T1000 (cell line): ENCODE data around the gene COL8A1.
"Not testable (repeated sequence)": the region's sequence is repeated elsewhere in the genome, so short reads cannot be mapped to it uniquely, and the experiment has no call there.

Source experiments
- DNase-seq: peaks from one replicate; lab custom pipeline; 2025; ENCODE audit warnings: mixed read lengths; lab: John Stamatoyannopoulos, UW

COL8A1 gene

DNA sequence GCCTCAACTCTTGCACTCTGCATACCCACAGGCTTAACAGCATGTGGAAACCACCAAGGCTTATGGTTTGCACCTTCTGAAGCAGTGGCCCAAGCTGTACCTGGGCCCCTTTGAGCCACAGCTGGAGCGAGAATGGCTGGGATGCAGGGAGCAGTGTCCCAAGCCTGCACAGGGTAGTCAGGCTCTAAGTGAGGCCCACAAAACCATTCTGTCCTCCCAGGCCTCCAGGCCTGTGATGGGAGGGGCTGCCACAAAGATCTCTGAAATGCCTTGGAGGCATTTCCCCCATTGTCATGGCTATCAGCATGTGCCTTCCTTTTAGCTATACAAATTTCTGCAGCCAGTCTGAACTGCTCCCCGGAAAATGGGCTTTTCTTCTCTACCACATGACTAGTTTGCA, 166.8 kb downstream of the COL8A1 start:
- no peak for DNase-seq

DNA sequence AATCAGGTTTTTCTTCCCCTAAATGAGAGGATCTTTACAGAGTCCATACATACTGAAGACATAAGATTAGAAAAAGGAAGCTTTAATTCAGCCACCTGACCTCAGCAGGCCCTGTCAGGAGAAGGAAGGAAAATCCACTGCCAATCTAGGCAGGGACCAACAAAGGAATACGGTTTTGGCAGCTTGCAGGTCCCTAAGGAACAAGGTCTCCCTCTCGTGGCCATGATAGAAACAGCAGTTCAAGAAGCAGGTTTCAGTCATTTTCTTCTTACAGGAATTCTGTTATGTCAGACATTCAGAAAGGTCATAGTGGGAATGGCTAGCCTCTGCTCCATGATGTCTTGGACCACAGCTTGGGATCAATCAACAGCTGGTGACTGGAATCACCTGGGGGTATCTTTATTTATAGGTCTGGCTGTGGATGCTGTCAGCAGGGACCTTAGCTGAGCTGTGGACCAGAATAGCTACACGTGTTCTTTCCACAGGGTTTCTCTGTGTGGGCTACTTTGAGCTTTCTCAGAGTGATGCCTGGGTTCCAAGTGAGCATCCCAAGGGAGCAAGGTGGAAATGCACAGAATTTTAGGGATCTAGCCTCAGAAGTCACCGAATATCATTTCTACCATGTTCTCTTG, 169.9 kb downstream of the COL8A1 start:
- peak; percentile 36 for DNase-seq

DNA sequence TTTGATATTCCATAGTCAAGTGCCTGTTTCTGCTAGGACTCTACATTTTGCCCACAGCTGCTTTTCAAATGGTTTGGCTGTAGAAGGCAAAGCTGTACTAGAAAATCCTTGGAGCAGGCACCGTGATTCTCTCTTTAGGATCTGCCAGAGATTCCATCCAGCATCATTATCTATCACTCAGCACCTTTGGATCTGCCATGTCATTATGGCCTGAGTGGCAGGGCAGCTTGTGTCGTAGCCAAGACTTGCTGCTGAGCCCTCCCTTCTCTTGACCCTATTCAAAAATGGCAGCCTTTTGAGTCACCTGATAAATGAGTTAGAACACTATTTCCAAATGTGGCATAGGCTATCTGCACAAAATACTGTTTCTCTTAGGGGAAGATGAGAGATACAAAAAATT, 171.2 kb downstream of the COL8A1 start:
- DNase-seq: no peak

DNA sequence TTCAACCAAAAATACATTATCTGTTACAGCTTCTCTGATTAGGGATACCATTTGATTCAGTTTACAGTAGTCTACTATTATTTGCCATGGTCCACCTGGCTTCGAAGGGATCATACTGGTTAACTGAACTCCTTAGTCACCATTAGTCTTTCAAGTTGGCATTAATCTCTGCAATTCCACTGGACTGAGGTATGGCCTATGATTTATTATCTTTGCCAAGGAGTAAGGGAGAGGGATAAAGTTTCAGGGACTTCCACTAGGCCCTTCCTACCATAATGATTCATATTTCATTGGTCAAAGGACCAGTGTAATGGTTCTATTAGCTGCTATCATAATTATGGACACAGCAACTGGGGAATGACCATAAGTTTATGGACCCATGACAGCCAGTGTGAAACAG, 172.0 kb downstream of the COL8A1 start:
- DNase-seq: no peak

DNA sequence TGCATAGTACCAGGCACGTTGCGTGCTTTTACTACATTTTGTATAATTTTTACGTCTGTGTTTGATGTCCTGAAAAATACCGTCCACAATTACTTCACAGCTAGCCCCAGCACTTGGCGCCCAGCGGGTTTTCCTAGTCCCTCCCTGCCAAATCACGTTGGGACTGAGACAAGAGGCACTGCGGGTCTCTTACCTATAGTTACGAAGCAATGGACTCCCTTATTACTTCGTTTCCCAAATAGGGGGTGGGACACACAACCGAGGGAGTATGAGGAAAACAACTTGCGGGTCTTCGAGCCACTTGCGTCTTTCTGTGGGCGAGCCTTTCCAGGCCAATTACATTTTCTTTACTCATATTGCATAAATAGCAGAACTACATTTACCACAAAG, 178.6 kb downstream of the COL8A1 start:
- DNase-seq: no peak

DNA sequence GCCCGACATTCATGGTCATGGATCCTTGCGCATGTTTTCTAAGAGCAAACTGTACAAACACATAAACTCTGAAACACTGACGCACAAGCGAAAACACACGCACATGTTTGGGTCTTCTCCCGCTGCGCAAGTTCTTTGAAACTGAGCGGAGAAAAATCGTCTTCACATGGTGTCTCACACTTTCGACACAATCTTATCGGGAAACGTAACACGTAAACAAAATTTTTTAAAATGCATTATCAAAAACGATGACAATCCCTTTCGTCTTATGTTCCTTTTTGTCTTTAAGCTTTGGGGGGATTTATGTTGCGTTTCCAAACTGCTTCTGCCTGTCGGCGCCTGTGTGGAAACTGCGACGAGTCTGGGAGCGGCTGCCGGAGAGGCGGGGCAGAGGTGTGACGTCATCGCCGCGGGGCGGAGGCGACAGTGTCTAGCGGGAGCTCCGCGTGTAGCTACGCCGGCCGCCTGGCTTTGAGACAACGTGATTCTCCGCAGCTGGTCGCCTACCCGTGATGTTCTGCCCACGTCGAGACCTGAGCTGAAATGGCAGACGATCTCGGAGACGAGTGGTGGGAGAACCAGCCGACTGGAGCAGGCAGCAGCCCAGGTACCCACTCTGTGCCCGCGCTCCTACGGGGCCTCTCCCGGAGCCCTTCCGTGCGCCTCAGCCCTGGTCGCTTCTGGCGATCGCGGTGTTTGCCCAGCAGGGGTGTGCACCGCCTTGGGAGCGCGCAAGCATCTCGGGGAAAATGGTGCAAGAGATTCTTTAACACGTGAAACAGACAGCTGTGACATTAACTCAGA, 179.2 kb downstream of the COL8A1 start, which contains the start of gene CMSS1:
CMSS1 (plus strand) TSS at position 426 of the 804 bp plus-strand sequence.
- peak; percentile 84 for DNase-seq

DNA sequence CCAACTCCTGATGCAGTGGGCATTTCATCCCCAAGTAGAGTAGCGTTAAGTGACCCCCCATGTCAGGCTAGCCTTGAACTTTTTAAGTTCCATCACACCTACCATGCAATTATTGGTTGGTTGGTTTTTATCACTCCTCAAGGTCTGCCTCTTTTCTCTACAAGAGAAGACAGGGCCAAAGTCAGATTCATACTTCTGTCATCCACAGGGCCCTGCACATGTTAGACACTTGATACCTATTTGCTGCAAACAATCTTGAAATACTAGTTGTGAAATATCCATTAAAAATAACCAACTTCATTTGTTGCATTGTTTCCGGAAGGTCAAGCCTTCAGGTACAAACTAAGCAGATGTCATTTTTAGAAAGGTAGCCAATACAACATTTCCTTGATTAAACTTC, 180.4 kb downstream of the COL8A1 start:
- DNase-seq: no peak

DNA sequence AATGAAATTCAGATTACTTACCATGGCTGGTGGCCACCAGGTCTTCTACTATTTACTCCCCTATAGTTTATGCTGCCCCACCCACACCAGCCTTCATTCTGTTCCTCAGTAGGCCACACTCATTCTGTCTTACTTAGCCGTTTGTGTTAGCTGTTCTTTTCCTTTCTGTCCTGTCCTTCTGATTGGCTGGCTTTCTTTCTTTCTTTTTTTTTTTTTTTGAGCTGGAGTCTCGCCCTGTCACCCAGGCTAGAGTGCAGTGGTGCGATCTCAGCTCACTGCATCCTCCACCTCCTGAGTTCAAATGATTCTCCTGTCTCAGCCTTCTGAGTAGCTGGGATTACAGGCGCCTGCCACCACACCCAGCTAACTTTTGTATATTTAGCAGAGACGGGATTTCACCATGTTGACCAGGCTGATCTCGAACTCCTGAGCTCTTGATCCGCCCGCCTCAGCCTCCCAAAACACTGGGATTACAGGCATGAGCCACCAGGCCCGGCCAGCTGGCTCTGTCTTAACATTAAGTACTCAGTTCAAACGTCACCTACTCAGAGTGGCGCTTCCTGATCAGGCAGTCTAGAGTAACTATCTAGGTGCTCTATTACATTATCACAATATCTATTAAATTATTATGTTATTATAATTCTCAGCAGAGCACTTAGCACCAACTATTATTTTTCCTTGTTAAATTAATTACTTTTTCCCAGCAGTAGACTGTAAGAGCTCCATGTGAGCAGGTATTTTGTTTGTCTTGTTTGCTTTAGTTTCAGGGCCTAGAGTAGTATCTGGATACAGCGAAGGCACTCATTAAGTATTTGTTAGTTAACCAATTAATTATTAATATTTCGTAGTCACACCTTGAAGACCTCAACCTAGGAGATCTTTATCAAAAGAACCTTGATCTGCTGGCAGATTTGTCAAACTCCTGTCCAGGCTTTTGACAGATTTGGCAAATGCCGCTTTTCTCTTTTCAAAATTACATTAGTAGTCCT, 185.6 kb downstream of the COL8A1 start:
- no peak for DNase-seq

DNA sequence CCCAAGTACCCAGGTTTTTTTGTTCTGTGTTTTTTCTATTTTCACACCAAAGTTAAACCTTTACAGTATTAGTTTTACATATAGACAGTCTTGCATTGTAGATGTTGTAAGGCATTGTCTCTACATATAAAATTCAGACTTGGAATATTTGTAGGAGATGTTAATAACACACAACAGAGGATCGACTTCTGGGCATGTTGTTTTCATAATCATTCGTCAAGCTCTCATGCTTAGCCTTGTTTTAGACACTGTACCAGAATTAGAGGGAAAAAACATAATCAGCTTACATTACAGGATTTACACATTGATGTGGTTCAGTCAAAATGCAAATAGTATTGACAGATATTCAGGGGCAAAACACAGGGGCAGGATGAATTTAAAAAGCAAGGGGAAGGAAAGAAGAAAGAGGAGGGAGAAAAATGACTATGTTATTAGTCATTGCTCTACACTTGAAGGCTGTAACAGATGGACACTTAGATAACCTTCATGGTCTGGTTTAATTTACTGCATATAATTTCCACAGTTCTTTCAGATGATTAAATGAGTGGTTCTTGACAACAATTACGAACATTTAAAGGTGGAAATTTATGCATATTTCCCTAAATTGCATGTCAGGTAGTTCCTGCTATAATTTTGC, 186.7 kb downstream of the COL8A1 start:
- no peak for DNase-seq

DNA sequence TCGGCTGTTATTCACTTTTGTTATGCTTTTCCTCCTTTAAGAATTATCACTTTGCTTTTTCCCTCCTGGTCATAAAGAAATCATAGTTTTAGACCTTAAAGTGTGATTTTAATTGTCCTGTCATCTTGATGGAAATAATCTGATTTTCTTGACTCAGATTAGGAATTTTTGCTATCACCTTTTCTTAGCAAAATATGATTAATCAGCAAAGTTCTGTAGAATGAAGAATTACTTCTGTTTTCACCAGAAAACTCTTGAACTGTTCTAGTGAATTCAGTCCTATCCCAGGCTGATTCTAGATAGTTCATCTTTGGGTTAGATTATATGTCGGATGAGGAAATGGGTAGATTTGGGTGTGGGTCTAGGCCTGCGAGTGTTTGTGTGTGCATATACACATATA, 191.4 kb downstream of the COL8A1 start:
- no peak for DNase-seq

DNA sequence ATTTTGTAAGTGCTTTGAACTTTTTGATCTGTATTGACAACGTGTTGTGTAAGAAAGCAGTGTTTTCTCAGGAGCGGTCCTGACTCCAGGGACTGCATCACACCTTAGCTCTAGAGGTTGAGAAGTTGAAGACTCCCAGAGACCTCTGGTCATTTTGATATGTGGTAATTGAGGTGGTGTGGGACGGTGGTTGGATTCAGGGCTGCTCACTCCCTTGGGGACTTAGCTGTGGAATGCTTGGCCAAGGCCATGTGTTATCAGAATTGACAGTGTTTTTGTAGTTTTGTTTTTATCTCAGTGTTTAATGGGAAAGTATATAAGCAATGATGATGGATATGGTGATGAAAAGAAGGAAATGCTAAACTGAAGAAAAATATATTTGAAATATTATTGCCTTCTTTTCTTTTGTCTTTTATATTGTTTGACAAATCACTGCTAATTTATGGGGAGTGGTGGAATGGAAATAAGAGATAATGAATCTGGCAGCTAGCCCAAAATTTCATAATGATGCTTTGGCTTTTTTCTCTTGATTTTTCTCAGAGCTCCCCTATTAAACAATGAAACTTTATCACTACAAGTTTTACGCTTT, 195.3 kb downstream of the COL8A1 start:
- DNase-seq: no peak

DNA sequence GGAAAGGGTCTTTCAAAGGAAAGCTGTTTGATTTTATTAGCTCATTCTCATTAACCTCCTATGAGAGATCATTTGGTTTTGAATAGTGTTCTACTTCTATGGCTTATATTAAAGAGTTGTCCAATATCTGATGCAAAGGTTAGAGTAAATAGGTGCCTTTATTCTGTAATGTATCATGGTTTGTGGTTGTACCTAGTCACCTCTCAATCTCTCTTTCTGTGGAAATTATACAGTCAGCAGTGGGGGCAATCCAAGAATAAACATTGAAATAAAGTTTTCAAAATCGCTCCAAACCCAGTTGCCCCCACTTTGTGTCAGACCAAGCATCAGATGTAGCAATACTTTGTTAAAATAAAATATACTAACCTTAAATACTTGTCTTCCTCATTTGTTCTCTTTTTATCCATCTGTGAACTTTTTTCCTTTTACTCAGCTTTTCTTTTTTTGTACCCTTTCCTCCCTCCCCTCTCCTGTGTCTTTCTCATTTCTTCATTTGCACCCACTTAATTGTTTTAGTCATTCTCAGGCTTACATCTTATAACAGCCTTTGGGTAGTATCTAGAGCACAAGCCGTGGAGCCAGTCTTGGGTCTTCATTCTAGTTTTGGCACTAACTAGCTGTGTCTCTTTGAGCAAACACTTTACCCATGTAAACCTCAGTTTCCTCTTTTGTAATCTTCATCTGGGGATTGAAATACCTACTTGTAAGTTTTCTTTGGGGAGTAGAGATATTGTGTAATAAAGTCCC, 196.0 kb downstream of the COL8A1 start:
- no peak for DNase-seq

DNA sequence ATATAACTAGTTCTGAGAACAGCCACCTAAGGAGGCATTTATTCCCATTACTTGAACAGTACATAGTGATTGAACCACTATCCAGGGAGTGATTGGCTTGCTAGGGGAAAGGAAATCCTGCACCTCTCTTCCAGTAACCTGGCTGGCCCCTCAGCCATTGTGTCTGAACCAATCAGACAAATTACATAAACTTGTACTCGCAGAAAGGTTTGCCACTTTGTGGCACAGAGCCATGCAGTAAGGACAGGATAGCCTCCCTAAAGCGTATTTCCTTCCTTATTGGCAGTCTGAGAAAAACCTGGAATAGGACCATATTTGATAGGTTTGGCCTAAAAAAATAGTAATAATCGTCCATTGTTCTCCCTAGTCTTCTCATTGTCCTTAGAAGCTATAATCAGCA, 198.3 kb downstream of the COL8A1 start:
- no peak for DNase-seq

DNA sequence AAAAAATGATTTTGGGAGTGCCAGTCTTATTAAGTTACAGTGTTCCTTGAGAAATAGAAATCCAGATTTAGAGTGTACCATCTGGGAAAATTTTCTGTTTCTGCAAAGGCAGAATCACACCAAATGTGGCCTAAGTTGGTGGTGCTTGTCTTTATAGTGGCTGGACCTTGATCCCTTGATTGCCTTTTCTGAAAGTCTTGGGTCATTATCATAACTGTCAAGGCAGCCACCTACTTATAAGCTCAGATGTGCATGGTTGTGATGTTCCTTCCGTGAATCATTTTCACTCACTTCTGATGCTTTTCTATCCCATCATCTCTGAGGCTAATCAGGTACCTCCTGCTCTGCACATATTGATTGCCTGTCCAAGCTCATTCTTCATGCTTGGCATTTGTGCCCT, 199.3 kb downstream of the COL8A1 start:
- no peak for DNase-seq

DNA sequence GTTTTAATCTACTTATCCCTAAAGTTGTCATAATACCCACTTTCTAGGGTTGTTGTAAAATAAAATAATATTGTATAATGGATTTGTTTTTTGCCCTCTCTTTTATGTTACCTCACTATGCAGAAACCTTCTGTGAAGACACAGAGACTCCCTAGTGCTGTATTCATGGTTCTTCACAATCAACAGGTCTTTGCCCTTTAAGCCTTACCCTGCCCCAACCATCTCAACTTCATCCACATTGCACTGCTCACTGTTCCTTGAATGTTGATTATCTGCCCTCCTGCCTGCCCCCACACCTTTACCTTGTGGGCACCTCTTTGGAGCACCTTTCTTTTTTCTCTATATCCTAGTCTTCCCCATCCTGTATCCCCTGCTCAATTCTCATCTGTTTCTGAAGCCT, 200.4 kb downstream of the COL8A1 start:
- DNase-seq: no peak

DNA sequence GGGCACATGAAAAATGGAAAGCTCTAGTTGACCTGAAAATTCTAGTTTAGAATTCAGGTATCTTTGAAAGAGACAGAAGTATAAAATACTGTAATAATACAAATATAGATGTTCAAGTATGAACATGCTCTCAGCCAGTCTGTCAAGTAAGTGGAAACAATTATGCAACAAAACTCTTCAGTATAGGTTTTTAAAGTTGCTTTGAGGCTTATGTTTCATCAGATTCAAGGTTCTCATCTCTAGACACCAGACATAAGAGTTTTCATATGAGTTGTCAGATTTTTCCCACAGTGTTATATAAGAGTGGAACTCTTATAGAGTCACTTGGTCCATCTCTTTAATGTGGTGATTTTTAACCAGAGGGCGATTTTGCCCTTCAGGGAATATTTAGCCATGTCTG, 201.2 kb downstream of the COL8A1 start:
- DNase-seq: no peak

DNA sequence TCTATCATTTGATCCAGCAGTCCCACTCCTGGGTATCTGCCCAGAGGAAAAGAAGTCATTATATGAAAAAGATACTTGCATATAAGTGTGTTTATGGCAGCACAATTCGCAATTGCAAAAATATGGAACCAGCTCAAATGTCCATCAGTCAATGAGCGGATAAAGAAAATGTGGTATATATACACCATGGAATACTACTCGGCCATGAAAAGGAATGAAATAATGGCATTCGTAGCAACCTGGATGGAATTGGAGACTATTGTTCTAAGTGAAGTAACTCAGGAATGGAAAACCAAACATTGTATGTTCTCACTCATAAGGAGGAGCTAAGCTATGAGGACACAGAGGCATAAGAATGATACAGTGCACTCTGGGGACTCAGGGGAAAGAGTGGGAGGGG, 203.6 kb downstream of the COL8A1 start:
- DNase-seq: not testable (repeated sequence)

DNA sequence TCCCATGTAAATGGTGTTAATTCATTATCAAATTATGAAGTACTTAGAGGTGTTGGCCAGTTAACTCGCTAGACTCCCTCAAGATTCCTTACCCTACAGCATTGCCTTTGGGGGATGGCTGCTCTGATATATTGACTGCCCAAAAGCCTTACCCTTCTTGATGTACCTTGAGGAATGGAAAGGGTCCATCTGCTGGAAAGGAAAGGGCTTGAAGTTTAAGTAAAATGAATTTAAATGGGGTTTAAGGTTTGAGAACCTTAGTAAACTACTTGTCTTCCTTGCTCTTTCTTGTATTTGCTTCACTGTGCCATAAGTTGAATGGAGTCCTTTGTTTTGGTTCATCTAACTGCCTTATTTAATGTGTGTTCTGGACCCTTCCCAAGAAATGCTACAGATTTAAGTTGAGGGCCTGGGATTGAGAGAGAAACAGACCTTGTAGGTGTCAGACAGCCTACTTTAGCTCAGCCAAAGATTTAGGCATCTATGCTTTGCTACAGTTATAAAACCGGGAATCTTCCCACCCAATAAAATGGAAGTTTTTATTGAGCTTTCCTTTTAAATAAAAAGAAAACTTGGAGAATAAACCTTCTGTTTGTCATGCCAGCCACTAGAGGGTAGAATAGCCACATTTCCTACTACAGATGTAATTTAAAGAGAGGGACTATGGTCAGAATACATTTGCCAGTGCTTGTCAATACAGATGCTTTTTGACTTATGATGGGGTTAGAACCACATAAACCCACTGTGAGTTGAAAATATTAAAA, 204.6 kb downstream of the COL8A1 start:
- DNase-seq: no peak

DNA sequence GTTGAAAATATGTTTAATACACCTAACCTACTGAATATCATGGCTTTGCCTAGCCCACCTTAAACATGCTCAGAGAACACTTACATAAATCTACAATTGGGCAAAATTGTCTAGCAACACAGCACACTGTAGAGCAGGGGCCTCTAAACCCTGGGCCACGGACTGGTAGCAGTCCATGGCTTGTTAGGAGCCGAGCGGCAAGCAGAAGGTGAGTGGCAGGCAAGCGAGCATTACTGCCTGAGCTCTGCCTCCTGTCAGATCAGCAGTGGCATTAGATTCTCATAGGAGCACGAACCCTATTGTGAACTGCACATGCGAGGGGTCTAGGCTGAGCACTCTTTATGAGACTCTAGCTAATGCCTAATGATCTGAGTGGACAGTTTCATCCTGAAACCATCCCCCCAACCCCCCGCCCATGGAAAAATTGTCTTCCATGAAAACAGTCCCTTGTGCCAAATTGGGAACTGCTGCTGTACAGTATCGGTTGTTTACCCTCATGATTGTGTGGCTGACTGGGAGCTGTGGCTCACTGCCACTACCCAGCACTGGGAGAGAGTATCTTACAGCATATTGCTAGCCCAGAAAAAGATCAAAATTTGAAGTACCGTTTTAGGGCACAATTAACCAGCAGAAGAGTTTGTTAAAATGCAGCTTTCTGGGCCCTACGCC, 205.3 kb downstream of the COL8A1 start:
- DNase-seq: no peak

DNA sequence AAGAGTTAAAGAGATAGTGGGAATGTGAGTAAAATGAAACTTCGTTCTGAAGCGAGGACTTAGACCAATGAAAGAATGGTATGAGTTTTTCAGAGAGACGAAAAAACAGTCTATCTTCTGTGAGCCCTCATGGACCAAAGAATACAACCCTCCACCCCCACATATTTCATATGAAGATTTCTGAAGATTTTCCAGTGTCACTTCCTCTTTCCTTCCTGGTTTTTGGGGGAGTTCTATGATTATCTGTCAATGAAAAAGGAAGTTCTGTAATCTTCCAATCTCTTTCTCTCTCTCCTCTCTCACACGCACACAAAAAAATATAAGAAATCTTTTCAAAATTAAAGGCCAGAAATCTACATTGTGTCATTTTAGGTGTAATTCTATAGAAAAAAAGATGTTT, 206.9 kb downstream of the COL8A1 start:
- DNase-seq: no peak
